SK-MEL-5 (cell line): Measurements from ENCODE around the gene HSP90AA1. TPM values are rescaled to one million over a fixed set of nuclear protein-coding genes. Genes with fewer than 3 reads are reported as not detected.

Experiments used
- DNase-seq: peaks from one replicate; pipeline ENCODE4 v3.0.0-alpha.2; 2016; ENCODE audit warnings: low read depth, low spot score
- in situ Hi-C: cut with HindIII; loops from 2 replicates; pipeline ENCODE4 v1.10.0; 2016; ENCODE audit warnings: low sequenced_read_pairs, high pct_unique_total_duplicates, low pct_unique_long_range_greater_than_20kb
- total RNA-seq: library from RNA; depleted of rRNA; stranded (reverse); fragments of >200 nt; shearing (Covaris generic); gene quantifications from 2 replicates; pipeline ENCODE4 v1.2.3, GENCODE V29; 2014

HSP90AA1 gene
- total RNA-seq, 1 experiment from 2014 or later = 531 TPM

DNA sequence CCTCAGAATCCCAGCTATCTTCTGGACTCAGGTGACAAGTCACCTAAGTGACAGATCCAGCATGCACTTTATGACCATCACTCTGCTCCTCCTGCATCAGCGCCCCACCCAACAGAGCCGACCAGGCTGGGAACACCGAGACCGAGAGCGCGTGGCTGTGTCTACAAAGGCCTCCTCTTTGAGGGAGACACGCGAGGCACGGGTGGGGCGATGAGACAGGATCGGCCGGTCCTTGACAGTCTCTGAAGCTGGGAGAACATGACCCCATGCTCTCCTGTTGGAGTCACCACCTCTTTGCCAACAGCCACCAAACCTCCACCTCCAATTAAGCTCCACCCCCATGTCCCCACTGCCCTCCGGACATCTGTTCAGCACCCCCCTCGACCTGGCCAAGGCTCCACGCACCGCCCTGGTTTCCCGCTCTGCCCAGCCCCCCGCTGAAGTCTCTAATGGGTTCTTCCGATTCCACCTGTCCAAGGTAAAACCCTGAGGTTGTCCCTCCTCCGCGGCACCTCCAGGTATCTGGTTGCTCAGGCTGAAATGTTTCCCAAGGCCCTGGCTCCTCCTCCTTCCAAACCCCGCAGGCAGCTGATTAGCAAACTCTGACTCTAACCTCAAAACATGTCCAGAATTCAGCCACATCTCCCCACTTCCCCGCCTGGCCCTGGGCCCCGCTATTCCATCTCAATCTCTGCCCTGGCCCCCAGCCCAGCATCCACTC is 31.5 kb downstream of the HSP90AA1 start:
- no peak for DNase-seq
- in situ Hi-C loops = no loop called here

DNA sequence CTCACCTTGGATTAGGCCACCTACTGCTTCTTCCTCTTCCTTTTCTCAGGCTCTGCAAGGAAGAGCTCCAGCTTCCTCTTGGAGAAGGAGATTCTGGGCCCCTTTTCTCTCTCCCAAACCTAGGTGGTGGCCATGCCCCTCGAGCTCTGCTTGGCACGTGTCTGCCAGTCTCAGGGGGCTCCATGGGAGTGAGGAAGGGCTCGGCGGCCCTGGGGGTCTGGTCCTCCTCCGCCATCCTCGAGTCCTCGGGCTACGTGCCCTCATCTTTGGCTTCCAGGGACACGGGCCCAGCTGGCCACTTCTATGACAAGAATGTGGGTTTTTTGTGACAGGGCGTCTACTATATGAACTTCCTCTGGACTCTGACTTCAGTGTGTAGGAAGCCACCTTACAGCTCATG is 34.3 kb downstream of the HSP90AA1 start:
- in situ Hi-C loops = no loop called here
- DNase-seq = no peak

DNA sequence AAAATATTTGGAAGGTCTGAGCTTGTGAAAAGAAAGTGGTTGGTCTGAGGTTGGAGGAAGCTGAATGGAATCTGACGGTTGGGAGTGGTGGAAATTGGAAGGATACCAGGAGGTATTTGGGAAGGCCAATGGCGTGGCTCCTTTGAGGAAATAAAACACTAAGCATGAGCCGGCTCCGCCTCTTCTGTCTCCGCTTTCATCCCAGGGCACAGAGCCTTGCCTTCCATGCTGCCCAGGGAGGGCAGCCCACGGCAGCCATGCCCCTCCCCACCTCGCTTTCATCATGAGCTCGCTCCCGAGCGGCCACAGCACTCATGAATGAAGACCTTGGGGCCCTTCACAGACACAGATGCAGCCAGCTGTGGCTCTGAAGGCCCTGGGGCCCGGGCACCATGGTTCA is 36.2 kb downstream of the HSP90AA1 start:
- in situ Hi-C loops = no loop called here
- no peak for DNase-seq

DNA sequence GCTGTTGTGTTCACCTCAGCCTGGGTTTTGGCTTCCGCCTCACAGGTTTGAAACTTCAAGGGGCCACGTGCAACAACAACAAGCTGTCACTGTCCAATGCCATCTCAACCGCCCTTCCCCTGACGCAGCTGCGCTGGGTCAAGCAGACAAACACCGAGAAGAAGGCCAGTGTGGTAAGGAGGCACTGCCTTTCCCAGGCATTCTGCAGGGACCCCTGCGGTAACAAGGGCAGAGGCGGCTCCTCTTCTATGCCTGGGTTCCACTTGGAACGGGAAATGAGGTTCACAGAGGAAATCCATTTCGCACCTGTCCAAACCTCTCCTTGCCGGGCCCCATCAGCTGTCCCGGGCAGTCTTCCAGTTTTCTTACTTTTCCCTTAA is 36.8 kb downstream of the HSP90AA1 start:
- no peak for DNase-seq
- in situ Hi-C loops = no loop called here

DNA sequence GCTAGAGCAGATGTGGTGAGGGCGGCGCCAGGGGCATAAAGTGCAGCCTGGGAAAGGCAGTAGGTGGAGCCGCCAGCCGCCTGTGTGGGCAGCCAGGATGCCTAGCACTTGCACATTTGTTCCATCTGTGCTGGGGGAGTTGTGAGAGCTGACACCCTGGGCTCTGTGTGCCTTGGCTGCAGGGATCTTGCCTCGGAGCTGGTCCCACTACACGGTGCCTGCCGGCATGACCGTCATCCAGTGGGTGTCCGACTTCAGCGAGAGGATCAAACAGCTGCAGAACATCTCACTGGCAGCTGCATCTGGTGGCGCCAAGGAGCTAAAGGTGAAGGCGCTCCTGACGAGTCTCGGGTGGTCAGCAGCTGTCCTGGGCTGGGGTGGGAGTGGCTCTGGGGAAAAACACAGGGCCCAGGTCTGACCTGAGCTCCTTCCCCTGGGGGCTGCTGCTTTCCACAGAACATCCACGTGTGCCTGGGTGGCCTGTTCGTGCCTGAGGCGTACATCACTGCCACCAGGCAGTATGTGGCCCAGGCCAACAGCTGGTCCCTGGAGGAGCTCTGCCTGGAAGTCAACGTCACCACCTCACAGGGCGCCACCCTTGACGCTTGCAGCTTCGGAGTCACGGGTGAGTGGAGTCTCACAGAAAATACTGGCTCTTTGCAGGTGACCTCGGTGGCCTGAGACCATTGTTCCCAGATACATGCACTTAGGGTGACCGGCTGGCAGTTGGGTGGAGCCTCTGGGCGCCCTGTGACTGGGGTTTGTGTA is 37.4 kb downstream of the HSP90AA1 start:
- in situ Hi-C loops = no loop called here
- DNase-seq = no peak

DNA sequence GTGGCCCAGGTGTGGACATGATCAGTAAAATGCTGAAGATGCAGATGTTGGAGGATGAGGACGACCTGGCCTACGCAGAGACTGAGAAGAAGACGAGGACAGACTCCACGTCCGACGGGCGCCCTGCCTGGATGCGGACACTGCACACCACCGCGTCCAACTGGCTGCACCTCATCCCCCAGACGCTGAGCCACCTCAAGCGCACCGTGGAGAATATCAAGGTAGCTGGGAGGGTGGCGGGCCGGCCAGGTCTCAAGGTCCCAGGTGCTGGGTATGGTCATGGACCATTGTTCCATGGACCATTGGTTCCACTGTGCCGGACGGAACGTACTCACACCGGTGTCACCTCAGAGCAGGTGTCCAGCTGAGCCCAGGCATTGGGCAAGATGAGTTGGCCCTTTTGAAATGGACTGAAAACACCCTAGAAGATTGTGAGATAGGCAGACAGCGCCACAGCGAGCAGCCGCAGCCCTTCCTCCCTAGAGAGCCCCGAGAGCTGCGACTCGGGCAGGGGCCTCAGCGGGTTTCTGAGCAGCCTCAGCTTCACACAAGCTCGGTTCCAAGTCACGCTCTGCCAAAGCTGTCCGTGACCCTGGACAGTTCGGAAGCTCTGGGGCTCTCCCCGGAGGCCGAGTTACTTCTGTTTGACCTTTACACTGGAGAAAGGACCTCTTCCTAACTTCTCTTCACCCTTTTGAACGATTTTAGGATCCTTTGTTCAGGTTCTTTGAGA is 38.9 kb downstream of the HSP90AA1 start:
- in situ Hi-C loops = no loop called here
- no peak for DNase-seq

DNA sequence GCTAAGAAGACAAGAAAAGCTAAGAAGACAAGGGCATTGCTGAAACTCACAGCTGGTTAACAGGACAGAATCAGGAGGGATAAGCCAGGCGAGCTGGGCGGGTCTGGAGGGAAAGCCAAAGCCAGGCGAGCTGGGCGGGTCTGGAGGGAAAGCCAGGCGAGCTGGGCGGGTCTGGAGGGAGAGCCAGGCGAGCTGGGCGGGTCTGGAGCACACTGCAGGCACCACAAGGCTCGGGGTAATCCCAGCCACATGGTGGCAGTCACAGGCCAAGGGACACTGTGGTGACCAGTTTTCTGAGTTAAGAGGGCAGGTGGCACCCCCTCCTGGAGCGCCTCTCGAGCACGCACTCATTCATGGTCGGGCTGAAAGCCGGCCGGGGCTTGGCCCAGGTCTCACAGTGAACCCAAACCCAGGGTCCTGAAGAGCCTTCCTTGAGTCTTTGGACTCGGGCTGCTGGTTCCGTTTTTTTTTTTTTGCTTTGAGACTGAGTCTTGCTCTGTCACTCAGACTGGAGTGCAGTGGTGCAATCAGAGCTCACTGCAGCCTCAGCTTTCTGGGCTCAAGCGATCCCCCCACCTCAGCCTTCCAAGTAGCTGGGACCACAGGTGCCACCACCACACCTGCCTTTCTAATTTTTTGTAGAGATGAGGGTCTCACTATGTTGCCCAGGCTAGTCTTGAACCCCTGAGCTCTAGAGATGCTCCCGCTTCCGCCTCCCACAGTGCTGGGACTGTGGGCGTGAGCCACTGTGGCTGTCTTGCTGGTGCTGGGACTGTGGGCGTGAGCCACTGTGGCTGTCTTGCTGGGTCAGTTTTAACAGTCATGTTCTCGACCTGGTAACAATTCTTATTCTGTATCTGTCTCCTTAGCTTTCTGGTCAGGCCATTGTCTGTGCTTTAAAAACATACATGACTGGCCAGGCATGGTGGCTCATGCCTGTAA is 40.2 kb downstream of the HSP90AA1 start:
- in situ Hi-C loops = no loop called here
- DNase-seq = peak; percentile 73

DNA sequence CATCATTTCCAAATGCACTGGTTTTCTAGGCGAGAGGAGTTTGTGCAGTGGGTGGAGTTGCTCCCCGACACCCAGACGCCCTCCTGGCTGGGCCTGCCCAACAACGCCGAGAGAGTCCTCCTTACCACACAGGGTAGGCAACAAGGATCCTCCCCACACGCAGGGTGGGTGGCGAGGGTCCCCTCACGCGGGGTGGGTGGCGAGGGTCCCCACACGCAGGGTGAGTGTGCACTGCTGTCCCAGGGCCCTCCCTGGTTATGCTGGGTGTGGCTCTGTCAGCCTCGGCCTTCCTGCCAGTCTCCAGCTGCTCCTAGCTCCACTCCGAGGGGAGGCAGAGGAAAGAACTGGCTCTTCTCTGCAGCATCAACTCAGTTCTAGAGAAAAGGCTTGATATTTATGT is 42.3 kb downstream of the HSP90AA1 start:
- DNase-seq = no peak
- in situ Hi-C loops = no loop called here

DNA sequence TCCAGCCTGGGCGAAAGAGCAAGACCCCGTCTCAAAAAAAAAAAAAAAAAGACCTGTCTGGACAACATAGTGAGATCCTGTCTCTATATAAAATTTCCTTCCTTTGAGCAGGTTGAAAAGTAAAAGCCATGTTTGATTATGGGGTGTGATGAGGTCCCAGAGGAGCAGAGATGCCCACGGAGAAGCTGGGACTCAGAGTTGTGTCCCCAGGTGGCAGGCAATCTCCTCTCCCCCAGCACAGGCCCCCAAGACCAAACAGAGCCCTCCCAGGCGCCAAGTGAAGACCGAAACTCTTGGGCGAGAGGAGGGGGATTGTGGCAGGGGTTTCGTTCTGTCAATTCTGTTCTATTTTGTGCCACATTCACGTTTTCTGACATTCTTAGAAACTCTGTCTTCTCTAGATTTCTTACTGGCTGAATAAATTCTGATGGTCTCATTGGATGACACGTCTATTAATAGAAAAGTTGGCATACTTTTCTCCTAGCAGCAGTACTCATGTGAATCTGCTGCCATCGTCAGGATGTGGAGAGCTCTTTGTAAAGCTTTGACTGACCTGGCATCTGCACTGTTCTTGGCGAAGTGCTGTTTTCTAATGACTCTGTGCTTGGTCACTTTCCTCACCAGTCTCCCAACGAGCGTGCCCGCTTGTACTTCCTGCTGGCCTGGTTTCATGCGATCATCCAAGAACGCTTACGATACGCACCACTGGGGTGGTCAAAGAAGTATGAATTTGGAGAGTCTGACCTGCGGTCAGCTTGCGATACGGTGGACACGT is 43.4 kb downstream of the HSP90AA1 start:
- peak; percentile 37 for DNase-seq
- in situ Hi-C loops = no loop called here

DNA sequence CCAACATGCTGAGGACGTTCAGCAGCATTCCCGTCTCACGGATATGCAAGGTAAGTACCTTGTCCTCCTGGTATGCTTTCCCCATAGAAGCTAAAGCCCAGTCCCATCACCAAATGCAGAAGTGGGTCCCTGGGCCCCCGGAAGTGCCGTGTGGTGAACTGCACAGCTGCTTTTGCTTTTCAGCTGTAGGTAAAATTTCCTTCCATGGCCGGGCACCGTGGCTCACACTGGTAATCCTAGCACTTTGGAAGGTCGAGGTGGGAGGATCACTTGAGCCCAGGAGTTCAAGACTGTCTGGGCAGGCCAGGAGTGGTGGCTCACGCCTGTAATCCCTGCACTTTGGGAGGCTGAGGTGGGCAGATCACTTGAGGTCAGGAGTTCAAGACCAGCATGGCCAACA is 44.1 kb downstream of the HSP90AA1 start:
- no peak for DNase-seq
- in situ Hi-C loops = no loop called here

DNA sequence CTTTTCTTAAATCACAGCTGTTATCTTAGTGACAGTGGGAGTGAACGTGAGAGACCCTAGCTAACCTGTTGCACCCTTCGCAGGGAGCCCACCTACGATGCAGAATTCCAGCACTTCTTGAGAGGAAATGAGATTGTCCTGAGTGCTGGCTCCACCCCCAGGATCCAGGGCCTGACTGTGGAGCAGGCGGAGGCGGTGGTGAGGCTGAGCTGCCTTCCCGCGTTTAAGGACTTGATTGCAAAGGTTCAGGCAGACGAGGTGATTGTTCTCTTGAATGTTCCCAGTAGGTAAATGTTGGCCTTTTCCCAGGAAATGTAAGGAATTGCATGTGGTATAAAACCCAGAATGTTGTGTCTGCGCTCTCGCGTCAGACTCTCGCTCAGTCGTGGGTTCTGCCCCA is 46.7 kb downstream of the HSP90AA1 start:
- in situ Hi-C loops = no loop called here
- no peak for DNase-seq

DNA sequence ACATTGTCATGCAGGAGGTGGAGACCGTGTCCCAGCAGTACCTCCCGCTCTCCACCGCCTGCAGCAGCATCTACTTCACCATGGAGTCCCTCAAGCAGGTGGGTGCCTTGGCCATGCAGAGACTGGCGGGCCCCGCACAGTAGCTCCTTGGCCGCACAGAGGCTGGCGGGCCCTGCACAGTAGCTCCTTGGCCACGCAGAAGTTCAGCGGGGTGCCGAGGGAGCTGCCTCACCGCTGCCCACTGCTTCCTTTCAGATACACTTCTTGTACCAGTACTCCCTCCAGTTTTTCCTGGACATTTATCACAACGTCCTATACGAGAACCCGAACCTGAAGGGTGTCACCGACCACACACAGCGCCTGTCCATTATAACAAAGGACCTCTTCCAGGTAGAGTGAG is 47.7 kb downstream of the HSP90AA1 start:
- in situ Hi-C loops = no loop called here

DNA sequence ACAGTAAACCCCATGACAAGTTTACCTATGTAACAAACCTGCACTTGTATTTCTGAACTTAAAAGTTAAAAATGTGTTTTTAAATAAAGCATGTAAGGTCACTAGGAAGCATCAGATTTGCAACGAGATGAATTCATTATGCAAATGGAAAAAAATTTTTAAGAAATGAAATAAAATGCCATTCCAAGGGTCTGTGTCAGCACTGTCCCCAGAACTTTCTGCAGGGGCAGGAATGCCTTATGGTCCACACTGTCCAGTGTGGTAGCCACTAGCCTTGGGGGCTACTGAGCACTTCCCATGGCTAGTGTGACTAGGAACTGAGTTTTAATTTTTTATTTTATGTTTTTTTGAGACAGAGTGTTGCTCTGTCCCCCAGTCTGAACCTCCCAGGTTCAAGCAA is 49.2 kb downstream of the HSP90AA1 start:
- no peak for DNase-seq
- in situ Hi-C loops = no loop called here

More for the DNA sequence above, 47.7 kb downstream of the HSP90AA1 start:
- DNase-seq = no peak

DNA sequence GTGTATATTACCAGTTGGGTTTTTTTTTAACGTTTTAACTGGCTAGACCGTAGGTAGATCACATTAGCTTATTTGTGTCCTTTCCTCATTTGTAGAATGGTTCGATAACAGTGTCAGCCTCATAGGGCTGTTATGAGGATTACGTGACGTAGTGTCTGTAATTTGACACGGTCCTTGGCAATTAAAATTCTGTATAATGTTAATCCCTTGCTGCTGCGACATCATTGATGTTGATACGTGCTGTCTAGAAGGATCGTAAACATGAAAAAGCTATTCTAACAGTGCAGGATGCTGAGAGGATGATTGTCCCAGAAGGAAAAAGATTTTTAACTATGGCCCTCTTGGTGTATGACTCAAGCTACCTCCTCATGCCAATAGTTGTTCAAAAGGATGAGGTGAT is 50.9 kb downstream of the HSP90AA1 start:
- in situ Hi-C loops = no loop called here
- no peak for DNase-seq

DNA sequence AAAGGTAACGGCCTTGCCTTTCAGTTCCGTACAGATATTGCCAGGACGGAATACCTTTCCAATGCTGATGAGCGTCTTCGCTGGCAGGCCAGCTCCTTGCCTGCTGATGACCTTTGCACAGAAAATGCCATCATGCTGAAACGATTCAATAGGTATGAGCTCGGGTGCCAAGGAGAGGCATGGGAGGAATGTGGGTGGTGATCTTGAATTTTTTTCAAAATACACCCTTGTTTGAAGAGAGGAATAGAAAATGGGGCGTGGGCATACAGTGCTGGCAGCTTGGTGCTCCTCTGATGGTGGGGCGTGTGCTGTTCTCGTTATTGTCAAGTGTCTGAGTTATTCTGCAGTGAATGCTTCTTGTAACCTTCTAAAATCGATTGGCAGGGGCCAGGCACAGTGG is 52.5 kb downstream of the HSP90AA1 start:
- in situ Hi-C loops = no loop called here
- DNase-seq = no peak

DNA sequence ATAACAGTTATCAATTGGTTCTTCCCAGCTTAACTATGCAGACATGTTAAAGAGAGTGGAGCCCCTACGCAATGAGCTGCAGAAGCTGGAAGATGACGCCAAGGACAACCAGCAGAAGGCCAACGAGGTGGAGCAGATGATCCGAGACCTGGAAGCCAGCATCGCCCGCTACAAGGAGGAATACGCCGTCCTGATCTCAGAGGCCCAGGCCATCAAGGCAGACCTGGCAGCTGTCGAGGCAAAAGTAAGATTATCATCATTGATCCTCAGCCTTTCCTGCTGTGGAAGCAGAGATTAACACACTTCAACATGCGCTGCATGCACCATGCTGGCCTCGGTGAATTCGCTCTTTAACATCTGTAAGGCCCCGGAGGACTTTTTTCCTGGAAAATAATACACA is 53.6 kb downstream of the HSP90AA1 start:
- DNase-seq = no peak
- in situ Hi-C loops = no loop called here
